OCI-LY3 (cell line): Measurements from ENCODE around the gene CNOT9.

Experiments used
- CTCF ChIP-seq: fragments of 200-600, 300-600 bp; sonication (generic); IDR thresholded peaks from 2 replicates; pipeline ENCODE4 v1.5.1; 2014; ENCODE audit warnings: antibody characterized with exemption, low read length, low read depth
- EZH2phosphoT487 ChIP-seq: fragments of 200-600 bp; shearing (Covaris generic); IDR thresholded peaks from 2 replicates; pipeline ENCODE4 v1.6.1; 2018; ENCODE audit warnings: antibody characterized with exemption, mixed run types, low read depth

- TF ChIP-seq CTCF: no peak
- TF ChIP-seq EZH2phosphoT487: no peak
Measured at GRCh38 chr2:218623366-218623705, 54.7 kb downstream of the CNOT9 start.
